Keratinocyte (primary cell): ENCODE data around the gene NELL1.

Experiments
- CTCF ChIP-seq, 3 experiments: IDR thresholded peaks in 1 of 3; conservative IDR thresholded peaks in 1 of 3; optimal IDR thresholded peaks in 1 of 3; 2 replicates in 2 of 3; 3 replicates in 1 of 3; pipeline versions ENCODE3 to v1.5.1; 2011; ENCODE audit warnings: low read length in 3 of 3, mild to moderate bottlenecking in 3 of 3, moderate library complexity in 2 of 3, control low read depth in 1 of 3, inconsistent platforms in 1 of 3; ENCODE audit not compliant: insufficient read depth in 2 of 3; ENCODE audit errors: extremely low read depth in 1 of 3
- EZH2 ChIP-seq: IDR thresholded peaks from one replicate; pipeline ENCODE4 v1.6.1; 2012; ENCODE audit warnings: inconsistent platforms, mild to moderate bottlenecking, low read length, moderate library complexity

- TF ChIP-seq CTCF (optimal IDR thresholded peaks at IDR 0.05 in 1 of 3, IDR thresholded peaks at IDR 0.05 in 1 of 3, conservative IDR thresholded peaks at IDR 0.05 in 1 of 3; ENCODE audit: extremely low read depth in 1 of 3, insufficient read depth in 2 of 3, low read length in 3 of 3) = no peak
- TF ChIP-seq EZH2 = no peak
Measured at GRCh38 chr11:21464601-21465193, 795.3 kb downstream of the NELL1 start.
